Lower lobe of right lung (tissue), 2 donors: ENCODE results near the gene CLCA4. TPM values are rescaled to one million over a fixed set of nuclear protein-coding genes. Genes with fewer than 3 reads are reported as not detected.

ENCODE experiments used
- ATAC-seq, 2 donors: fragments of 200-7000 bp; cut with Tn5 transposase; one replicate each; pipeline ENCODE4 v1.9.1; 2020 to 2022; ENCODE audit warnings: mild to moderate bottlenecking in 2 of 2, moderate library complexity in 2 of 2
- DNase-seq: peaks from one replicate; pipeline ENCODE4 v3.0.0-alpha.2; 2020
- H3K27ac ChIP-seq: fragments of 200-600 bp; one replicate; pipeline ENCODE4 v1.8.0; 2022
- H3K27me3 ChIP-seq: fragments of 200-600 bp; one replicate; pipeline ENCODE4 v1.8.0; 2022; ENCODE audit warnings: low read depth
- H3K36me3 ChIP-seq: fragments of 200-600 bp; one replicate; pipeline ENCODE4 v1.8.0; 2022; ENCODE audit warnings: mild to moderate bottlenecking
- H3K4me1 ChIP-seq: fragments of 200-600 bp; one replicate; pipeline ENCODE4 v1.8.0; 2022
- H3K4me3 ChIP-seq: fragments of 200-600 bp; one replicate; pipeline ENCODE4 v1.8.0; 2022; ENCODE audit warnings: mild to moderate bottlenecking
- H3K9me3 ChIP-seq: fragments of 200-600 bp; one replicate; pipeline ENCODE4 v1.8.0; 2022
- CTCF ChIP-seq: fragments of 200-600 bp; IDR thresholded peaks from one replicate; pipeline ENCODE4 v1.8.0; 2022; ENCODE audit warnings: antibody characterized with exemption, mild to moderate bottlenecking
- intact Hi-C: fragments of 100-400 bp; cut with DNase I; formaldehyde crosslinking; loops from one replicate; pipeline ENCODE4 v1.11.0; 2022
- total RNA-seq: library from RNA; stranded (reverse); fragmentation: NEBNext Ultra II Directional; extraction: Animal tissue kit (Norgen Biotek cat#: 25700); gene quantifications from one replicate; pipeline ENCODE4 v1.2.1, GENCODE V29; 2021
- donor health status: DM: no; HTN: yes; CAD: no; lungs with severe emphysema.

CLCA4 gene
- total RNA-seq, 1 donor from 2014 or later, result not detected

GRCh38 chr1:86502721-86503405 is 44.0 kb upstream of the CLCA4 start:
- Histone ChIP-seq H3K4me3 (peak overlapping the region; percentile 41), H3K9me3 (no peaks in the 10 kb centered on the region), H3K27ac (peak overlapping the region; percentile 73), H3K4me1 (peaks cover 15% of the 10 kb centered on the region), H3K36me3 (no peaks in the 10 kb centered on the region), H3K27me3 (no peaks in the 10 kb centered on the region)
- no peak for TF ChIP-seq CTCF
- DNase-seq (no peak), ATAC-seq (peak in 1 of 2 donors; percentile 40)
- intact Hi-C loops, result no loop called here

GRCh38 chr1:86503406-86504136 is 43.3 kb upstream of the CLCA4 start:
- Histone ChIP-seq H3K4me1 (peaks cover 15% of the 10 kb centered on the region), H3K27ac (peak overlapping the region; percentile 73), H3K36me3 (no peaks in the 10 kb centered on the region), H3K4me3 (peak overlapping the region; percentile 41), H3K9me3 (no peaks in the 10 kb centered on the region), H3K27me3 (no peaks in the 10 kb centered on the region)
- DNase-seq (peak; percentile 67), ATAC-seq (peak; percentile 29 to 45)
- intact Hi-C loops, result no loop called here
- no peak for TF ChIP-seq CTCF

GRCh38 chr1:86504137-86504479 is 42.8 kb upstream of the CLCA4 start:
- intact Hi-C loops, result no loop called here
- peak overlapping the region; percentile 73 for H3K27ac ChIP-seq
- no peak for TF ChIP-seq CTCF
- H3K4me3 ChIP-seq, result peak overlapping the region; percentile 41
- peak; percentile 82 to 87 for ATAC-seq
- peaks cover 15% of the 10 kb centered on the region for H3K4me1 ChIP-seq
- no peaks in the 10 kb centered on the region for H3K27me3 ChIP-seq
- peak; percentile 49 for DNase-seq
- no peaks in the 10 kb centered on the region for H3K36me3 ChIP-seq
- H3K9me3 ChIP-seq, result no peaks in the 10 kb centered on the region

- Histone ChIP-seq H3K4me3 (no peak overlapping the region), H3K4me1 (peaks cover 15% of the 10 kb centered on the region), H3K27ac (no peak overlapping the region), H3K9me3 (no peaks in the 10 kb centered on the region), H3K27me3 (no peaks in the 10 kb centered on the region), H3K36me3 (no peaks in the 10 kb centered on the region)
- intact Hi-C loops, result no loop called here
- ATAC-seq (no peak), DNase-seq (no peak)
- TF ChIP-seq CTCF, result no peak
Measured at GRCh38 chr1:86504895-86505563, 41.8 kb upstream of the CLCA4 start.

GRCh38 chr1:86505564-86505902 is 41.3 kb upstream of the CLCA4 start:
- intact Hi-C loops, result no loop called here
- DNase-seq (no peak), ATAC-seq (no peak)
- H3K9me3 ChIP-seq, result no peaks in the 10 kb centered on the region
- no peaks in the 10 kb centered on the region for H3K36me3 ChIP-seq
- TF ChIP-seq CTCF, result no peak
- H3K4me1 ChIP-seq, result peaks cover 15% of the 10 kb centered on the region
- no peaks in the 10 kb centered on the region for H3K27me3 ChIP-seq
- H3K4me3 ChIP-seq, result no peak overlapping the region
- H3K27ac ChIP-seq, result no peak overlapping the region
